ENCODE measurements around the gene CD209. TPM values are rescaled to one million over a fixed set of nuclear protein-coding genes. Genes with fewer than 3 reads are reported as not detected.

The CD209 gene
- total and polyA plus RNA-seq, 2 donors (not counting 3 experiments of a cell fraction or from before 2014, with no cell fraction given) = not detected

- Histone ChIP-seq H3K9me1 (replicated peaks; ENCODE audit: control insufficient read depth, extremely low read depth, insufficient read depth, low read length) (no peaks in the 10 kb centered on the region), H3K4me1 (ENCODE audit: control insufficient read depth, extremely low read depth, insufficient read depth, low read length) (no peaks in the 10 kb centered on the region), H3K4me2 (ENCODE audit: insufficient read depth, low read length) (no peak overlapping the region), H3K9ac (replicated peaks; ENCODE audit: extremely low read depth, insufficient read depth, low read length) (no peak overlapping the region), H3K36me3 (ENCODE audit: control insufficient read depth in 2 of 2, extremely low read depth in 1 of 2, insufficient read depth in 2 of 2, low read length in 2 of 2) (no peaks in the 10 kb centered on the region), H3K27ac (ENCODE audit: insufficient read depth, low read depth, low read length) (no peak overlapping the region), H3K9me3 (replicated peaks; ENCODE audit: control insufficient read depth, insufficient read depth, low read length) (no peaks in the 10 kb centered on the region), H3K4me3 (replicated peaks in 1 of 3; ENCODE audit: insufficient read depth in 1 of 3, low read depth in 1 of 3, low read length in 3 of 3) (no peak overlapping the region), H3K27me3 (ENCODE audit: control insufficient read depth in 2 of 2, insufficient read depth in 2 of 2, low read length in 2 of 2) (peaks cover 33 to 38% of the 10 kb centered on the region in 2 experiments), H4K20me1 (replicated peaks; ENCODE audit: control insufficient read depth, extremely low read depth, insufficient read depth, low read length) (no peaks in the 10 kb centered on the region), H2AFZ (ENCODE audit: low read depth, low read length) (no peak overlapping the region), H3K79me2 (ENCODE audit: control insufficient read depth, insufficient read depth, low read length) (no peaks in the 10 kb centered on the region)
- FAIRE-seq (no peak), DNase-seq (ENCODE audit: low read depth, low spot score) (no peak)
- BruUV-seq (replicated peaks) = no TSS peak
- ChIA-PET CTCF (interaction anchor here (1.1 kb wide), 1 partner anchor 48 kb away, joined by 3 read pairs; the partner anchor contains the start of gene TRAPPC5), POLR2A (no interaction called here)
- dilution Hi-C loops (cut with MboI; ENCODE audit: extremely low pct_ligation_motif_present, low sequenced_read_pairs) = no loop called here
- intact Hi-C loops (cut with micrococcal nuclease) = no loop called here
- TF ChIP-seq CTCF (IDR thresholded peaks at IDR 0.05; ENCODE audit: extremely low read depth in 1 of 2, insufficient read depth in 1 of 2, low read depth in 1 of 2, low read length in 2 of 2) = no peak
- TF ChIP-seq POLR2A (IDR thresholded peaks at IDR 0.05; ENCODE audit: low read depth, low read length) = no peak
- no peak for TF ChIP-seq MYC (IDR thresholded peaks at IDR 0.05; ENCODE audit: low read depth, low read length)
- no peak for TF ChIP-seq FOS (IDR thresholded peaks at IDR 0.05; ENCODE audit: borderline replicate concordance, insufficient read depth, low read length)
- TF ChIP-seq JUN (IDR thresholded peaks at IDR 0.05; ENCODE audit: borderline replicate concordance, insufficient read depth, insufficient read length, low read depth) = no peak
- TF ChIP-seq POLR2AphosphoS5 (IDR thresholded peaks at IDR 0.05; ENCODE audit: insufficient read depth, low read depth, low read length) = no peak
- no peak for TF ChIP-seq EZH2 (IDR thresholded peaks at IDR 0.05; ENCODE audit: borderline replicate concordance, low read depth, low read length, severe bottlenecking)
- TF ChIP-seq MAX (IDR thresholded peaks at IDR 0.05; ENCODE audit: insufficient read depth, insufficient read length) = no peak
- TF ChIP-seq GATA2 (IDR thresholded peaks at IDR 0.05; ENCODE audit: insufficient read depth, insufficient read length, low read depth, low read length) = no peak
Observed at GRCh38 chr19:7729211-7729610, 18.1 kb downstream of the CD209 start.

All from endothelial cell of umbilical vein (primary cell).